HUDEP-2 (cell line): ENCODE results near the gene TCF3.
A peak's percentile ranks its signal among the peaks of the same experiment; 100 is the strongest.

Source experiments
- DNase-seq, 76 experiments: peaks; one replicate each; lab custom pipeline; 2025; ENCODE audit not compliant: unreplicated experiment in 76 of 76; lab: John Stamatoyannopoulos, UW

Gene TCF3

DNA sequence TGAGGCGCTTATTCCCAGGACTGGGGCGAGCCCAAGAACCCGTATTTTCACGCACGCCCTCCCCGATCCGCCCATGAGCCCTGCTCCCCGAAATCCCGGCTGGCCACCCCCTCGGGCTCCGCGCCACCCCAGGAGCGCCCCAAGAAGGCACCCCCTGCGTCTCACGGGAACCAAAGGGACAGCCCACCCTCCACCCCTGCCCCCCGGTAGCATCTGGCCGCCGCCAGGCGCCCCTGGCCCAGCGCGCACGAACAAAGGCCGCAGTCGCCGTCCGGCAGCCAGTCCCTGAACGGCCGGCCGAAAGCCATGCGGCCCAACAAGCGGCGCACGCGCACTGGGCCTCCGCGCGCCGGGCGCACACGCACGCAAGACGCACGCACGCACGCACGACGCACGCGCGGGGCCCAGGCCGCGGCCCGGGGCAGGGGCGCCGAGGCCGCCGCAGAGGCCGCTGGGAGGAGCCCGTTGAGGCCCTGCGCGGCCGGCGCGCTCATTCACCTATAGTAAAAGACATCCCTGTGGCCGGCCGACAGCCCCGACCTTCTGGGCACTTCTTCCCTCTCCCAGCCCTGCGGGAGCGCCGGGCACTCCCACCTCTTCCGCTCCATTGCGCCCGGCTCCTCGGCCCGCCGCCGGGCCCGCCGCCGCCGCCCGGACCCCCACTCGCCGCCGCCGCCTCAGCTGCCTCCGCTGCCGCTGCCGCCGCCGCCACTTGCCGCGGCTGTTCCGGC lies 60.2 kb downstream of the TCF3 start:
- peak in 68 of 76 experiments; percentile 42 to 91 (median 81) for DNase-seq

DNA sequence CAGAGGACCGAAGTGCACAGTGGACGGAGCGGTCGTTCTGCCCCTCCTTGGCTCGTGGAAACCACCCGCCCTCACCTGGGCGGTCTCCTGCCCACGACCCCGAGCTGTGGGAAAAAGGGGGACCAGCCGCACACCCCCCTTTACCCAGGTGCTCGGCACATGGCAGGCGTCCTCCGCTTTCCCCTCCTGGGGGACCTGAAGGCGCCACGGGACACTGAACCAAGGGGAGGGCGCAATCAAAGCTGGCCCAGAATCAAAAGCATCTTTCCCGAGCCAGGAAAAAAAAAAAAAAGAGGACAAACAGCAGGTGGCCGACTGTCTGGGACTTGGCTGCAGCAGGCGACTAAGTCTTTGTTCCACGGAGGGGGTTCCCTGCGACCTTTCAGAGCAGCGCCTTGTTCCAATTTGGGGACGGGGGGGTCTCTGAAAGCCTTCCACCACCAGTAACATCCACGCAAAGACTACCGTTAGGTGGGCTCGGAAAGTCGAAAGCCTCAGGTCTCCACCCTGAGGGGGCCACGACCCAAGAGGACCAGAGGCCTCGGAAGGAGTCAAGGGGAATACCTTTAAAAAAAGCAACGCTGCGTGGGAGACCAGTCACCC lies 60.9 kb downstream of the TCF3 start:
- DNase-seq = peak in 4 of 76 experiments; percentile 30 to 84 (median 62)

DNA sequence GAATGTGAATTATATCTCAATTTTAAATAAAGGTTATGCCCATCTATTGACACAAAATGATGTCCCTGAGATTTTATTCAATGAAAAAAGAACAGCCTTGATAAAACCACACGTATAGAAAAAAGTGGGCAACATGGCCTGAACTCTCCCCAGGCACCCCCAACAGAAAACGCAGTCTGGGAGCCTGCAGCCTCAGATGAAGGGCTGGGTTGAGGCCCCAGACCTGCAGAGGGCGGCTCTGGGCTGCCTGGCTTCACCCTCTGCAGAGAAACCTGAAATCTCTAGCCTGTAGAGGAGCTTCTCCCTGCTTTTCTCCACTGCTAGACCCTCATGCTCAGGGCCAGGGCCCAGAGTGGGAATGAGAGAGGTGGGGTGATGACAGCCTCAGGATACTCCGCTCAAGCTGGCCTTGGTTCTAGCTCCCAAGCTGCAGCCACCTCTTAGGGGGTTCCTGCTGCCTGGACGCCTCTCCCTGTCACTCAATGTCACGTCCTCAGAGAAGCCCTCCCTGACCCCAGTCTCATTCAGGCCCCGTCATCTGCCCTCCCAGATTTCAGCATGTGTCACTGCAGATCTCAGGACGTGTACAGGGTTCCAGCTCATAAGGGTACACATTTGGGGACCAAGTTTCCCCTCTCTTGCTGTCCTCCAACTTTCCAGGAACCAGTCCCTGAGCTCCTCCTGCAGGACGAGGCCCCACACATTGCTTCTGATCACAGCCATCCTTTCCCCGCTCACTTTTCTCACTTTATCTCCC lies 61.6 kb downstream of the TCF3 start:
- peak in 59 of 76 experiments; percentile 15 to 73 (median 54) for DNase-seq

DNA sequence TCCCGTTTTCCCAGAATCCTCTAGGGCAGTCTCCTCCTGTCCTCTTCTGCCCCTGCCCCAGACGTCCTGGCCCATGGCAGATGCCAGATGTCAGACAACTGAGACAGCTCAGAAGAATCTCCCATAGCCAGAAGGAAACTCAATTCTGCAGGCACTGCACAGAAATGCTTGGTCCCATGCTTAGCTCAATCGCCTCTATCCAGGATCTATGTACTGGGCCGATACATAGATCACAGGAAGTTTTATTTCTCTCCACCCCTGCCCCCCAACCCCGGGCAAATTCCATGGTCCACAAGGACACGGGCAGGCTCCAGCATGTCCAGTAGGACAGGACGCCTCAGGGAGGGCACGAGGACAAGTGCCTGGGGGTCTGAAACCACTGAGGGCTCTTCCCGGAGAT lies 64.5 kb downstream of the TCF3 start:
- no peak for DNase-seq

- DNase-seq = no peak
Measured at GRCh38 chr19:1585243-1585580, 67.2 kb downstream of the TCF3 start.

DNA sequence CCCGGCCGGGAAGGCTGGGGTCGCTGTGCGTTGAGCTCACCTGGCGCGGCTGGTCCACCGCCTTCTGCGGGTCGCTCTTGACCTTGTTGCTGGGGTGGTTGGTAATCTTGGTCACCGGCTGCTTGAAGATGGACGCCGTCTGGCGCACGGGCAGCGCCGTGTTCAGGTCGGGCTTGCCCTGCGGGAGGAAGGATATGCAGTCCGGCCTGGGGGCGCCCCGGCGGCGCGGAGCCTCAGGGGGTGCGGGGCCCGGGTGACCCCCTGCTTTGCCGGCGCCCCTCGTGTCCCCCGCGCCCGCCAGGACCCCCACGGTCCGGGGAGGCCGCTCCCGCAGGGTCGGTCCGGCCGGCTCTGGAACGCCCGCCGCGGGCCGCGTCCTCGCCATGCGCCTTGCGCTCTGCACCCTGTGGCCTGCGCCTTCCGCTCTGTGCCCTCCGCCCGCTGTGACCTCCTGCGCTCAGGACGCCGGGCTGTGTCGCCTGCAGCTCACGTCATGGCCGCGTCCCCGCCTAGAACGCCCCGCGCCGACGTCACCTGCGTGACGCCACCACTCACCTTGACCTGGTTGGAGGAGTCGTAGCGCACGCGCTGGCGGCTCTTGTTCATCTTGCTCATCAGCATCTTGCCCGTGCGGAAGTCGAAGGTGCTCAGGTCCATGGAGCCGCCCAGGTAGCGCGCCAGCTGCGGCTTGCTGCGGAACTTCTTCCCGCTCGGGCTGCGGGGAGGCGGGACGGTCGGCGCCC lies 67.7 kb downstream of the TCF3 start:
- no peak for DNase-seq

GRCh38 chr19:1582201-1582600 lies 70.2 kb downstream of the TCF3 start:
- DNase-seq = no peak

DNA sequence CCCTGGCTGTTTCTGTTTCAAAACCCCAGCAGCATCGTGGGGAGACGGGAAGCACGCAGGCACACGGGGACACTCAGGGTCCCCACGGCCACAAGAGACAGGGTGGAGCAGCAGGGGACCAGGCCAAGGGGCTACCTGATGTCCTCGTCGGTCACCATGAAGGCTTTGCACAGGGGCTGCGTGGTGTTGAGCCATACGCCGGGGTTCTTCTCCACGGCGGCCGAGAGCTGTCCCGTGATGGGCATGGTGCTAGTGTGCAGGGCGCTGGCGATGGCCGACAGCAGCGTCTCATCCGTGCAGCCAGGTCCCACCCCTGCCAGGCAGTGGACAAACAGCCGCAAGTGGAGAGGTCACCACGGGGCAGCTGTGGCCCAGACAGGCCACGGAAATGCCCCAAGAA lies 71.5 kb downstream of the TCF3 start:
- no peak for DNase-seq

- no peak for DNase-seq
Measured at GRCh38 chr19:1580382-1580781, 72.0 kb downstream of the TCF3 start.

DNA sequence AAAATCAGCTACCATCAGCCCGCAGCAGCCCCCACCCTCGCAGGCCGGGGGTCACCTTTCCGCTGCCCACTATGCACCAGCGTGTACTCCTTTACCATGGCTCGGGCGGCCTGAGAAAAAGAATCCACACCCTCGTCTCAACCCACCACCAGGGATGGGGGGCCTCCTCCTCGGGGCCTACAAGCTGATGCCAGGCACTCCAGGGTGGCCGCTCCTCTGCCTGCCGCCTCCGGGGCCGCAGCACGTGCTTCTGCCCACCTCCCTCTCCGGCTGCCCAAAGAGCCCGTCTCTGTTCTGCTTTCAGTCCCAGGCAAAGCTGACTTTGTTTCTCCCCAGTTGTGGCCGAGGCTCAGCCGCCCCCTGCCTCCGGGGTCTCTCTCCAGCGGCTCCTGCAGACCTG lies 73.2 kb downstream of the TCF3 start:
- DNase-seq = no peak

DNA sequence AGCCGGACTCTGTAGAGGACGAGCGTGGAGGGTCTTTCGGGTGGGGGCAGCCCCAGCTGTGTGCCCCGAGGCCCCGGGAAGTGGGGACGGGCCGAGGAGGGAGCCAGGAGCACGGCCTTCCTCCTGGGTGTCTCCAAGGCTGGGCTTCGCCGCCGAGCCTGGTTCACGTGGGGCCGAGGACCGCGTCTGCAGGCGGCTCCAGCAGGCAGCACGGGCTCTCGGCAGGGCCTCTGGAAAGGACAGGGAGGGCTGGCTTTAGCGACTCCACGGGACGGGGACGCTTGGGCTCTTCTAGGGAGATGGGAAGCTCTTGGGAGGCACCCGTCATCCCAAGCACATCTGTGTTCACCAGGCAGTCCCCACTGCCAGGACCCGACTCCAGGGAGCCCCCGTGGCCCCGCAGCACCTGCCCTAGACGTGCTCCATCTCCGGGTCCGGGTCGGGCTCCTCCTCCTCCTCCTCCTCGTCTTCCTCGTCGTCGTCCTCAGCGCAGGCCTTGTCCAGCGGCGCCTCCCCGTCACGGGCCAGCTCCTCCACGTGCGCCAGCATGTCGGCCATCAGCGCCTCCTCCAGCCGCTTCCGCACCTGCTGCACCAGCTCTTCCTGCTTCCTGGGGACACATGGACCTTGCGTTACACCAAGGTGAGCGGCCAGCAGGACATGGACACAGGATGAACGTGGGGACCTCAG lies 74.3 kb downstream of the TCF3 start:
- DNase-seq = no peak

- no peak for DNase-seq
Measured at GRCh38 chr19:1577090-1577928, 75.1 kb downstream of the TCF3 start.

DNA sequence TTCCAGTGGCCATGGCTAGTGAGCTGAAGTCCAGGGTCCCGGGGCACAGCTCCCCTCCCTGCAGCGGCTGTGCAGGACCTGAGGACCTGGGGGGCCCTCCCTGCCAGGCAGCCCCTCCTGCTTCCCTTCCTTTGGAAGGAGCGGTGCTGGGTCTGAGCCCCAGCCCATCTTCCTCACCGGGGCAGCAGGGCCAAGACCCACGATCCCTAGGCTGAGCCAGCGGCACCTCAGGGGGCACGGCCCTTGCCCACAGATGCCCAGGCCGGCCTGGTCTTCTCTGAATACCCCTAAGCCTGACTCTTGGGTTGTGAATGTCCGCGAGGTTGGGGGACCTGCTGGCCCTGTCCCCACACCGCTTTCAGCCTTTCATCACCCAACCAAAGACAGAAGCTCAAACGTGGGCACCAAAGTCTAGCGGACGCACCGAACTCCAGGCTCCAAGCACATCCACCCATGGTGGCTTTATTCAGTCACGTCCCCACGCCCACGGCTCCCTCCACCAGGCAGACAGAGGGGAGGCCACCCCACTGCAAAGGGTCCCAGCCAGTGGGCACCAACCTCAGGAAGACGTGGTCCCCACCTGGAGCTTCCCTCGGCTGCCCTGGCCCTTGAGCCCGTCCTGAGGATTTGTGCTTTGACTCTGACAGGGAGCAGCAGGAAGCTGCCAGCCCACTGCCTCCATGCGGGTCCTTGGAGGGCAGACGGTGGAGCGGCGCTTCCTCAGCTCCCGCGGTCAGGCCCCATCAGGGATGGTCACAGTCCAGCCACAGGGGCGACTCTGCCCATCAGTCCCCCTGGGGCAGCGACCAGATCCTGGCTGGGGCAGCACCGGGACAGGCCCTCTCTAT lies 75.9 kb downstream of the TCF3 start:
- no peak for DNase-seq

- DNase-seq = no peak
Measured at GRCh38 chr19:1575323-1576241, 76.8 kb downstream of the TCF3 start.

GRCh38 chr19:1574354-1575136 lies 77.9 kb downstream of the TCF3 start:
- no peak for DNase-seq

DNA sequence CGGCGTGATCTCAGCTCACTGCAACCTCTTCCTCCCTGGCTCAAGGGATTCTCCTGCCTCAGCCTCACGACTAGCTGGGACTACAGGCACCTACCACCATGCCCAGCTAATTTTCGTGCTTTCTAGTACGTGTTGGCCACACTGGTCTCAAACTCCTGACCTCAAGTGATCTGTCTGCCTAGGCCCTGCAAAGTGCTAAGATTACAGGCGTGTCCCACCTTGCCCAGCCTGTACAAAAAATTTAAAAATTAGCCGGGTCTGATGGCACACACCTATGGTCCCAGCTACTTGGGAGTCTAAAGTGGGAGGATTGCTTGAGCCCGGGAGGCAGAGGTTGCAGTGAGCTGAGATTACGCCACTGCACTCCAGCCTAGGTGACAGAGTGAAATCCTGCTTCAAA lies 79.6 kb downstream of the TCF3 start:
- DNase-seq = no peak

GRCh38 chr19:1571358-1571757 lies 81.1 kb downstream of the TCF3 start:
- no peak for DNase-seq
